MM.1S (cell line): Measurements from ENCODE around the gene PTPRK.

Experiments
- DNase-seq: peaks from one replicate; pipeline ENCODE4 v3.0.0-alpha.2; 2015
- H2AFZ ChIP-seq: fragments of 300-600 bp; sonication (generic); 2 replicates; pipeline ENCODE4 v1.6.0; 2016; ENCODE audit warnings: antibody characterized with exemption, low read length
- H3F3A ChIP-seq: fragments of 300-600 bp; sonication (generic); 2 replicates; pipeline ENCODE4 v1.6.1; 2016; ENCODE audit warnings: mild to moderate bottlenecking, antibody characterized with exemption, low read length, moderate library complexity, mixed read lengths; ENCODE audit not compliant: insufficient read depth
- H3K27ac ChIP-seq: fragments of 300-600 bp; sonication (generic); 2 replicates; pipeline ENCODE4 v1.5.1; 2016; ENCODE audit warnings: mild to moderate bottlenecking, low read length
- H3K27me3 ChIP-seq: fragments of 300-600 bp; sonication (generic); replicated peaks from 2 replicates; pipeline ENCODE4 v1.6.0; 2016; ENCODE audit warnings: low read length; ENCODE audit not compliant: insufficient read depth
- H3K36me3 ChIP-seq: fragments of 300-600 bp; sonication (generic); replicated peaks from 2 replicates; pipeline ENCODE4 v1.6.1; 2016; ENCODE audit warnings: mild to moderate bottlenecking, low read length, mixed read lengths; ENCODE audit not compliant: insufficient read depth
- H3K4me1 ChIP-seq: fragments of 300-600 bp; sonication (generic); 2 replicates; pipeline ENCODE4 v1.6.1; 2016; ENCODE audit warnings: low read length, mixed read lengths
- H3K4me2 ChIP-seq: fragments of 300-600 bp; sonication (generic); 2 replicates; pipeline ENCODE4 v1.6.0; 2016; ENCODE audit warnings: low read depth, low read length
- H3K4me3 ChIP-seq: fragments of 300-600 bp; sonication (generic); 2 replicates; pipeline ENCODE4 v1.5.1; 2016; ENCODE audit warnings: low read length, mixed read lengths
- H3K79me2 ChIP-seq: fragments of 300-600 bp; sonication (generic); 2 replicates; pipeline ENCODE4 v1.6.1; 2016; ENCODE audit warnings: mixed run types, low read length, mixed read lengths
- H3K9ac ChIP-seq: fragments of 300-600 bp; sonication (generic); 2 replicates; pipeline ENCODE4 v1.6.1; 2016; ENCODE audit warnings: low read length, mixed read lengths
- H3K9me2 ChIP-seq: fragments of 300-600 bp; sonication (generic); replicated peaks from 2 replicates; pipeline ENCODE4 v1.6.1; 2016; ENCODE audit warnings: mild to moderate bottlenecking, low read length, mixed read lengths; ENCODE audit not compliant: insufficient read depth
- H3K9me3 ChIP-seq: fragments of 300-600 bp; sonication (generic); replicated peaks from 2 replicates; pipeline ENCODE4 v1.6.1; 2016; ENCODE audit warnings: mild to moderate bottlenecking, low read length, mixed read lengths; ENCODE audit not compliant: insufficient read depth
- H4K20me1 ChIP-seq: fragments of 300-600 bp; sonication (generic); 2 replicates; pipeline ENCODE4 v1.6.1; 2016; ENCODE audit warnings: mild to moderate bottlenecking, low read length, moderate library complexity, mixed read lengths; ENCODE audit not compliant: insufficient read depth
- EZH2 ChIP-seq: fragments of 300-600 bp; sonication (generic); optimal IDR thresholded peaks from 2 replicates; pipeline ENCODE3; 2017; ENCODE audit warnings: low read depth, mild to moderate bottlenecking, antibody characterized with exemption, low read length, mixed read lengths
- EZH2phosphoT487 ChIP-seq: fragments of 300-600 bp; sonication (generic); IDR thresholded peaks from 2 replicates; pipeline ENCODE4 v1.6.1; 2018; ENCODE audit warnings: antibody characterized with exemption, low read length
- TF ChIP-seq, protein P1 (sequence below): fragments of 300-600 bp; sonication (generic); IDR thresholded peaks from 2 replicates; pipeline ENCODE4 v1.5.1; 2016; ENCODE audit warnings: antibody characterized with exemption, low read length, mixed read lengths

PTPRK gene

DNA sequence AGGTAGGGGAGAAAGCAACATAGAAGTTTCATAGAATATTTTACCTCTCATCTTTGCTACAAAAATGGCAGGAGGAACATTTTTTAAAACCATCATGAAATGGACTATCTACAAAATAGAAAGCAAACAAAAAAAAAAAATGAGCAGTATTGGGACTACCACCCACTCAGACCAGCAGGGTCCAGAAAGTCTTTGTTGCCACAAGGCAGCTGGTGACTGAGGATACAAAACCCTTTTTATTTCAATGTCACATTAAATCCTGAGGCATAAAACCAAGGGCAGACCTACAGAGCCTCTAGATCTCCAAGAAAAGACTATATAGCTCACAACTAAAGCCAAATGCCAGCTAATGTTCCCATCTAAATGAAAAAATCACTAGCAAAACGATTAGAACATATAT lies 282.2 kb downstream of the PTPRK start:
- no peaks in the 10 kb centered on the region for H3K79me2 ChIP-seq
- H3K27me3 ChIP-seq: no peaks in the 10 kb centered on the region
- no peaks in the 10 kb centered on the region for H3K4me1 ChIP-seq
- H3K9ac ChIP-seq: no peak overlapping the region
- H3K27ac ChIP-seq: no peak overlapping the region
- no peak overlapping the region for H3K4me2 ChIP-seq
- no peak overlapping the region for H3K4me3 ChIP-seq
- H4K20me1 ChIP-seq: no peaks in the 10 kb centered on the region
- H3K36me3 ChIP-seq: no peaks in the 10 kb centered on the region
- no peaks in the 10 kb centered on the region for H3K9me3 ChIP-seq
- H3K9me2 ChIP-seq: no peaks in the 10 kb centered on the region
- no peaks in the 10 kb centered on the region for H3F3A ChIP-seq
- H2AFZ ChIP-seq: no peak overlapping the region
- no peak for DNase-seq
- TF ChIP-seq, protein P1, sequence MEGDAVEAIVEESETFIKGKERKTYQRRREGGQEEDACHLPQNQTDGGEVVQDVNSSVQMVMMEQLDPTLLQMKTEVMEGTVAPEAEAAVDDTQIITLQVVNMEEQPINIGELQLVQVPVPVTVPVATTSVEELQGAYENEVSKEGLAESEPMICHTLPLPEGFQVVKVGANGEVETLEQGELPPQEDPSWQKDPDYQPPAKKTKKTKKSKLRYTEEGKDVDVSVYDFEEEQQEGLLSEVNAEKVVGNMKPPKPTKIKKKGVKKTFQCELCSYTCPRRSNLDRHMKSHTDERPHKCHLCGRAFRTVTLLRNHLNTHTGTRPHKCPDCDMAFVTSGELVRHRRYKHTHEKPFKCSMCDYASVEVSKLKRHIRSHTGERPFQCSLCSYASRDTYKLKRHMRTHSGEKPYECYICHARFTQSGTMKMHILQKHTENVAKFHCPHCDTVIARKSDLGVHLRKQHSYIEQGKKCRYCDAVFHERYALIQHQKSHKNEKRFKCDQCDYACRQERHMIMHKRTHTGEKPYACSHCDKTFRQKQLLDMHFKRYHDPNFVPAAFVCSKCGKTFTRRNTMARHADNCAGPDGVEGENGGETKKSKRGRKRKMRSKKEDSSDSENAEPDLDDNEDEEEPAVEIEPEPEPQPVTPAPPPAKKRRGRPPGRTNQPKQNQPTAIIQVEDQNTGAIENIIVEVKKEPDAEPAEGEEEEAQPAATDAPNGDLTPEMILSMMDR: no peak
- no peak for TF ChIP-seq EZH2
- no peak for TF ChIP-seq EZH2phosphoT487

DNA sequence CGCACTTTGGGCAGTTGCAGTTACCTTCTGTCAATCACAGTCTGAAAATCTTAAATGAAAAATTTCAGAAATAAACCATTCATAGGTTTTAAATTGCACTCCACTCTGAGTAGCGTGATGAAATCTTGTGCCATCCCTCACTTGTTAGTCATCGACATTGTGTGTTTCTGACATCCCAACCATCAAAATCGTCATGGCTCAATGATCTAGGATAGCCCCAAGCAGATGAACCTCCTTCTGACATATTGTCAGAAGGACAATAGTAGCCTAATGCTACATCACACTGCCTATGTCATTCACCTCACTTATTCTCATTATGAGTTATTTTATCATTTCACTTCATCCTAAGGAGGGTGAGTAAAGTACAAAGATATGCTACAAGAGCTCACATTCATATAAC lies 284.8 kb downstream of the PTPRK start:
- H3K27me3 ChIP-seq: no peaks in the 10 kb centered on the region
- no peak overlapping the region for H3K27ac ChIP-seq
- H3K9me3 ChIP-seq: no peaks in the 10 kb centered on the region
- TF ChIP-seq EZH2 (no peak), EZH2phosphoT487 (no peak)
- TF ChIP-seq, protein P1: no peak
- no peaks in the 10 kb centered on the region for H3K9me2 ChIP-seq
- no peaks in the 10 kb centered on the region for H3K4me1 ChIP-seq
- no peaks in the 10 kb centered on the region for H4K20me1 ChIP-seq
- no peaks in the 10 kb centered on the region for H3K36me3 ChIP-seq
- H3K4me3 ChIP-seq: no peak overlapping the region
- H3K4me2 ChIP-seq: no peak overlapping the region
- H3F3A ChIP-seq: no peaks in the 10 kb centered on the region
- no peak overlapping the region for H3K9ac ChIP-seq
- no peak for DNase-seq
- no peaks in the 10 kb centered on the region for H3K79me2 ChIP-seq
- H2AFZ ChIP-seq: no peak overlapping the region

DNA sequence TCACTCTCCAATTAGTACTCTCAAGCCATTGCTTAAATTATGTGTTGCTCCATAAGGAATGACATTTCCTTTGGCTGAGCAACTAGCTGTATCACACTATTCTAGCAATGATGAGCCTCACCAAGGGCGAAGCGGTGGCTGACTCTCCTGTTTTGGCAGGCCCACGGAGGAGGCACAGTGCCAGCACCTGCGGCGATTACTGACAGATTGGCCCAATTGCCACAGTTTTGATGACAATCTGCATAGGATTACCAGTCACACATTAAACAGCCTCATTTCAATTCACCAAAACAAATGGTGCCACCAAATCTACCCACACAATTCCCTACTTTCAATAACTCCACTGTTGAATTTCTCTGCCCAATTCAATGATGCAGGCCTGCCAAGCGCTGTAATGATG lies 286.9 kb downstream of the PTPRK start:
- no peak for TF ChIP-seq EZH2phosphoT487
- TF ChIP-seq, protein P1: no peak
- H3K79me2 ChIP-seq: no peaks in the 10 kb centered on the region
- no peaks in the 10 kb centered on the region for H3K27me3 ChIP-seq
- no peaks in the 10 kb centered on the region for H3F3A ChIP-seq
- no peak for DNase-seq
- H3K4me2 ChIP-seq: no peak overlapping the region
- H4K20me1 ChIP-seq: no peaks in the 10 kb centered on the region
- H2AFZ ChIP-seq: no peak overlapping the region
- no peak overlapping the region for H3K27ac ChIP-seq
- H3K4me1 ChIP-seq: no peaks in the 10 kb centered on the region
- no peak overlapping the region for H3K4me3 ChIP-seq
- H3K36me3 ChIP-seq: no peaks in the 10 kb centered on the region
- no peak overlapping the region for H3K9ac ChIP-seq
- no peaks in the 10 kb centered on the region for H3K9me3 ChIP-seq
- no peaks in the 10 kb centered on the region for H3K9me2 ChIP-seq
